GM19328 (cell line): ENCODE measurements around the gene MORN5.

ENCODE experiments used
- ATAC-seq: cut with Tn5 transposase; IDR thresholded peaks from one replicate; pipeline ENCODE4 v1.9.1; 2021; ENCODE audit warnings: mild to moderate bottlenecking, moderate library complexity; ENCODE audit not compliant: unreplicated experiment

Gene MORN5

DNA sequence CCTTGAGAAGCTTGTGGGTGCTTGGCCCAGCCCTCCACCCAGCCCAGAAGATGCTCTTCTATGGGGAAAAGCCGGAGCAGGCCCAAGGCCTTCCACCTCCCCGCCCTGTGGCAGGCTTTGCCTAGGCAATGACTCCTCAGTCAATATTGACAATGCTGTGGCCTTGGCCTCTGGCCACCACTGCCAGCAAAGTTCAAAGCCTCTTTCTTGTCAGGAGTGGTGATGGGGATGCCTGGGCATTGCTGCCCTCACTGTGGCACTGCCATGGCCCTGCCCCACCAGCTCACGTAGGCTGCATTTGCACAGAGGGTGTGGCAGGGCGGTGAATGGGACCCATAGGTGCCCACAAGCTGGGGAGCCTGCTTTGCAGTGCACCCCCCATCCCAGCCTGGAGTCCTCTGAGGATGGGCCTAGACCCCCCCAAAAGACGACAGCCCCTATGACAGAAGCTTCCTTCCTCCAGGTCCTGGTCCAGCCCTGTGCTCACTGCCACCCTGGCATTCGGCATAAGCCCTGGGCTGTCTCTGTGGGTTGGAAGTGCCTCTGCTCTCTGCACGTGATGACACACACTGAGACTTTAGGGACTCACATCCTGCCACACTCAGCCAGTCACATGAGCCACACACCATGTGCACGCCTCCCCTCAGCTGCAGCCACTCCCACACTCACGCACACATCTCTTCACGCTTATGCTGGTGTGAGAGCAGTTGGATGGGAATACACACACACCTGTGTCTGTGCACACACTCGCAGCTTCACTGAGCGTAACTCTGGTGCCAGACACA is 31.1 kb downstream of the MORN5 start:
- no peak for ATAC-seq

DNA sequence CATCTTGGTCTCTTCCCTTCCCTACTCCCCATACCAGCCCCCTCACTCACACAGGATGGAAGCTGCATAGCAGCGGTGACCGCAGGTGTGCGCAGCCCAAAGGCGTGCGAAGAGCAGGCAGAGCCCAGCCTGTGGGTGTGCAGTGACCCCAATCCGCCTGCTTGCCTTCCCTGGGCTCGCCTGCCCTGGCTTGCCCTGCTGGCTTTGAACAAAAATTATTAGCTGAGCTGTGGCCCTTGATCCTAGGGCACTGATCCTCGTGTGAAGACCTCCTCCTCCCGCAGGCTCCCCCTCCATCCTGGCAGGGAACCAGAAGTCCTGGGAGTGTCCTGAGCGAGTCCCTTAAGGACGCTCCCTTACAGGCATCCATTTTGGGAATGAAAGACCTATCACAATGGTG is 31.9 kb downstream of the MORN5 start:
- ATAC-seq = no peak

DNA sequence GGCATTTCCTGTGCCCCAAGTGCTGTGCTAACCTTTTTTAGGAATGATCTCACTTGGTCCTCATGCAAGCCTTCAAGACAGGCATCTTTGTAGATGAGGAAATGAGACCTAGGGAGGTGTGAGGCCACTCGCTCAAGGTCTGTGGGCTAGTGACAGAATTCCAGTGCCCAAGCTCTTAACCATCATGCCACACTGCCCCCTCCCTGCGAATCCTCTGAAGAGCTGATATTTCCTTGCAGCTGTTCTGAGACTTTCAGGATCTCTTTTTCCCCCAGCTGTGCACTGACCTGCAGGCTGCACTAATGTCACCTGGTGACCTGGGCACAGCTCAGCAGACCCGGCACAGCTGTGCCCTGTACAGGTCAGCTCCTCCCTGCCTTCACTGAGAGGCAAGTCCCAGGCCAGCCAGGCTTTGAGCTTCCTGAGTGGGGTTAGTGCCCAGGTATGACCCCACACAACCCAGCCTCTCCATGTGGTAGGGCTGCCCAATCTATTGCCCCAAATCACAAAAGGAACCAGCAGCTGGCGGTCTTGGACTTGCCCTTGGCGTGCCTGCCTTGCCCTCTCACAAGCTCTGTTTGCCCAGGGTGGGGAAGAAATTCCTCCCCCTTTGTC is 32.7 kb downstream of the MORN5 start:
- no peak for ATAC-seq

DNA sequence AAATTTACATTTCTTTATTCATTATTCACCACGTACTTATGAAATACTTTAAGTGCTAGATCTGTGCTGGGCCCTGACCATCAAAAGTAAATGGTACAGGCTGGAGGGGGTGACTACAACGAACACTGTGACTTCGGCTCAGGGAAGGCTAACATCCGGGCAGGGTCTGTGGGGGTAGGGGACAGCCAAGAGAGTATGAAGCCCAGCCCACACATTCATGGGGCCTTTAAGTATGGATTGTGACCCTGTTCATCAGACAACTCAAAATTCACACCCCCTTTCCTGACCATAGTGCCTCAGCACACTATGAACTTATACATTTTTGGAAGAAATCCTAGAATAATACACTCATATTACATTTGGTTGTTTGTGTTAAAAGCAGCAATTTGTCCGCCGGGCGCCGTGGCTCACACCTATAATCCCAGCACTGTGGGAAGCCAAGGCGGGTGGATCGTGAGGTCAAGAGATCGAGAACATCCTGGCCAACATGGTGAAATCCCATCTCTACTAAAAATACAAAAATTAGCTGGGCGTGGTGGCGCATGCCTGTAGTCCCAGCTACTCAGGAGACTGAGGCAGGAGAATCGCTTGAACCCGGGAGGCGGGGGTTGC is 33.3 kb downstream of the MORN5 start:
- ATAC-seq = no peak

DNA sequence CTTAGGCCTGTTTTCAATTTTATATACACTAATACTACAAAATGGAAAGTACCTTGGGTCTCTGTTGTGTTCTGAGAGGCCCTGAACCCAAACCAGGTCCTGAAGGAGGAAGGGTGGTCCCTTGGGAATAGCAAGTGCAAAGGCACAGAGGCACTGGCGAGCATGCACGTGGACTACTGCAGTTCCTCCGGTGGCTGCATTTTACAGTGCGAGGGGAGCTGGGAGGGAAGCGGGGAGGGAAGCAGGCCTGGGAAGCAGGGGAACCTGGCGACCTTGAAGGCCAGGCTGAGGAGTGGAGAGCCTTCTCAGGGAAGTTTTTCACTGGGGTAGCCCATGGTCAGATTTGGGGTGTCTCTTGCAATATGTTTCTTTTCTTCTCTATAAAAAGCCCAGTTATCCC is 33.9 kb downstream of the MORN5 start:
- no peak for ATAC-seq

DNA sequence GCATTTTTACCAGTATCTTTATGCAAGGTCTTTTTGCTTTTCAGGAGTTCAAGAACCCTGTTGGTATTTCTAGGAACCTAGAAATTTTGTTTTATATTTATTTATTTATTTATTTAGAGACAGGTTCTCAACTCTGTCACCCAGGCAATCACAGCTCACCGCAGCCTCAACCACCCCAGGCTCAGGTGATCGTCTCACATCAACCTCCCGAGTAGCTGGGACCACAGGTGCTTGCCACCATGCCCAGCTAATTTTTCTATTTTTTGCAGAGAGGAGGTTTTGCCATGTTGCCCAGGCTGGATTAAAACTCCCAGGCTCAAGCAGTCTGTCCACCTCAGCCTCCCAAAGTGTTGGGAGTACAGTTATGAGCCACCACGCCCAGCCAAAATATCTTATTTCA is 36.2 kb downstream of the MORN5 start:
- ATAC-seq = no peak

DNA sequence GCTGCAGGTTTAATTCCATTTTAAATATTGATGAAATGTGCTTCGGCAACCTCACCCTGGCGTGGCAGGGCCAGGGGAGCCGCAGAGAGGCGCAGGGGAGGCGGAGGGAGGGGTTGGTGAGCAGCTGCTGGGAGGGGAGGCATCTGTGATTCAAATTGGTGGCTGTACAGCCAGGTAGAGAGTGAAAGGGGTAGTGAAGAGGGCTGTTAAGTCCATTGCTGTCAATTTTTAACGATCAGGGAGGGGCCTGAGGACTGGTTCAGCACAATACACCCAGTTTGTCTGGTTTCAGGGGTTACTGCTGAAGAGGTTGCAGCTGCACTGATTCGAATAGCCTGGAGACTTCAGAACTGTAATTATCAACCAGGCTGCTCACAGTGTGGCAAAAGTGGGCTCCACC is 37.7 kb downstream of the MORN5 start:
- ATAC-seq = no peak

DNA sequence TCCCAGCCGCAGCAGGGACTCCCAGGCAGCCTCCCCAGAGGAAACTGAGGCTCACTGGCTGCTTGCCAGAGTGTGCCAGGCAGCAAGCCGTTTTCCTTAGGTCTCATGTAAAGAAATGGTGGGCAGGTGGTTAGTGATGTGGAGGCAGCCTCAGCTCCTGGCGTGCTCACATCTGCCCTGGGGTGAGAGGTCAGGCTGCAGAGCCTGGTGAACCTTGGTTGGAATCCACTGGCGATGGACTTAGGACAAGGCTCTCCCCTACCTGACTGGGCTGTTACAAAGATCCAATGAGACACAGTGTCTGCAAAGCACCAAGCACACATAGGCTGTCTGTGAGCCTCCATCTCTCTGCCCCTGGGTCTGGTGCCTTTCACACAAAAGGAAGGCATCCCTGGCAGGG is 38.2 kb downstream of the MORN5 start:
- ATAC-seq = no peak

DNA sequence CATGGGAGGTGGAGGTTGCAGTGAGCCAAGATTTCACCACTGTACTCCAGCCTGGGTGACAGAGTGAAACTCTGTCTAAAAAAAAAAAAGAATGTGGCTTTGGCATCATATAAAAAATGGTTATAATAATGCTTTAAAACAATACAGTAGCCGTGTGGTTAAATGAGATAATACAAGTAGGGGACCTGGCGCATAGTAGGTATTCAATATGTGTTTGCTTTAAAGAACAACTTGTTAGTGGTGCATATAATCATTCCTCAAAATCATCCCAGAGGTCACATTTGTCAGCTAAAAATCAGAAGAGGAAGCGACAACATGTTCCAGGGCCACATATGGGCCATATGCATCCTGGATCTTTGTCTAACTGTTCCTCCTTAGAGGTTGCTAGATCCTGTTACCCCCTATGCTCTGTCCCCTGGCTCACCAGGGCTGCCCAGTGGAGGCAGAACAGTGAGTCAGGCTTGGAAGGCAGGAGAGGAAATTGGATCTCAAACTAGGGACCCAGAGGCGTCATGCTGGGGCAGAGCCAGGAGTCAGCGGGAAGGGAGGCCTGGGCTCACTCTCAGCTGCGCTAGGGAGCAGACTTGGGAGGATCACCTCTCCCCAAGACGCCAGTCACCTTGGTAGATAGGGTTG is 41.4 kb downstream of the MORN5 start:
- ATAC-seq = no peak

DNA sequence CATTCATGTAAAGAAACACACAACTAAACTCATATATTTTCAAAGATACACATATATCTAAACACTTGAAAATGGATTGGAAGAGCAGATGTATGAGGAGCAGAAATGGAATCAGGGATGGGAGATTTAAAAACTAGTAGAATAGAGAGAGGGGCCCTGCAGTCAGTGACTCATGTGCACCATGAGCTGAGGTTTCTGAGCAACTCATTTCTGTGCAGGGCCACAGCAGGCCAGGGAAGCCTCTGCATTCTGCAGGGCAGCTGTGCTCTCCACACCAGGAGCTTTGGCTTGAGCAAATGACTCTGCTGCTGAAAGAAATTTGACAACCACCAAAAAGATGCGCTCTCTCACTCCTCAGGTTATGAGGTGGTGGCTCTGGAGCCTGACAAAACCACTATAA is 41.9 kb downstream of the MORN5 start:
- no peak for ATAC-seq

DNA sequence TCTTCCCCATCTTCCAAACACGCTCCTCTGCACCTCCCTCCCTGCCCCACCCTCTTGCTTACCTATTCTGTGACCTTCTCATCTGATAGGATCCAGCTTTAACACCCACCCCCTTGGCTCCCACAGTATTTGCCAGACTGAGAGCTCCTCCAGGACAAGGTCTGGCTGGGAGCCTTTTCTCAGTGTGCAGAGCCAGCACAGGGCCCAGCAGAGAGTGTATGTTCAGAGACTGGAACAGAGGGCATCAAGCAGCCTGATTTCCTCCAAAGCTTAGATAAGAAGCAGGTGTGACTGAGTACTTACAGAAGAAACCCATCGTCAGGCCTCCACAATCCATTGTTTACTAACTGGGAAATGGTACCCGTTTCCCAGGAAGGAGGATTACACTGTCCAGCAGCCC is 42.4 kb downstream of the MORN5 start:
- ATAC-seq = no peak

DNA sequence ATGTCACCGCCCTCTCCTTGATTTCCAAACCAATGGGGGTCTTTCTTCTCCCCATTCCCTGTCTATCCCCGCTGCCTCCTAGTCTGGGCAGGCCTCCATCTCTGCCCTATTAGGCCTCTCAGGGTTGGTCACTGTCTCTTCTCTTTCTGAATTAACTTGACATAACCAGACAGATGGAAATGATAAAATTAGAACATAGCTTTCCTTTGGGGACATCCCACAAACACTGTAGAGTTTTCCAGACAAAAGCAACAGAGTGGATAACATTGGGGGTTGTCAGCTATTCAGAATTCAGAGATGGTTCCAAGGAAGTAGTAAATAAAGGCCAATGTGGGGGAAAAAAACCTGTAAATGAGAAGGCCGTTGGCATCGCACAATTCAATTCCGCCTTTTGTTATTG is 44.3 kb downstream of the MORN5 start:
- no peak for ATAC-seq

DNA sequence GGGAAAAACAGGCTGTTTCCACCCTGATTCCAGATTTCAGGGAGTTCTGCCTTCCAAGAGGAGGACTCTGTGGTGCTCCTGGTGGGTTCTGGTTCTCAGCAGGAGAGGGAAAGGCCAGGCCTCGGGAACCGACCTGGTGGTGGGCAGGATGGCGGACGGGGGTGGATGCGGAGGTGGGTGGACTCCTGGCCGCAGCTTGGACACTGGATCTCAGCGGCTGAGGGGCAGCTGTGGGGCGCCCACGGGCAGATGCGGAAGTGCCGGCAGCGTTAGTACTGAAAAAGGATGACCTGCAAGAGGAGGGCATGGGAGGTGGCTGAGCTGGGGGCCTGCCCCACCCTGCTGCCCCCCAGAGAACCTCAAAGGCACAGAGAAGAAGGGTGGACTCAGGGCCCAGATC is 44.8 kb downstream of the MORN5 start:
- ATAC-seq = no peak

DNA sequence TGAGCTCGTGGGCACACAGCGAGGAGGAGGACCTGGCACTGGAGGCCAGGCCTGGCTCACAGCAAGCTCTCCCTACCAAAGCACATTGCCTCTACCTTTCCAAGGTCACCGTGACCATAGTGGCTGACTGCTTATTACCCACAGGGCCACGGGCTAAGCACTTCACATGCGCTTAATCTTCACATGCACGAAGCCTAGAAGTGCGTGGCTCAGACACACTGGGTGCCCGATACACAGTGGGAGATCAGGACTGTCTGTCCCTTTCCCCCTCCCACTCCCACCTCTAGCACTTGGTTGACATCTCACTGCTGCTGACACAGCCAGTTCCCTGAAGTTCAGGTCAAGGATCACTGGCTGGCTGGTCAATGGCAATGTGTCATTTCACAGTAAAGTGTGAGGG is 45.5 kb downstream of the MORN5 start:
- ATAC-seq = no peak

DNA sequence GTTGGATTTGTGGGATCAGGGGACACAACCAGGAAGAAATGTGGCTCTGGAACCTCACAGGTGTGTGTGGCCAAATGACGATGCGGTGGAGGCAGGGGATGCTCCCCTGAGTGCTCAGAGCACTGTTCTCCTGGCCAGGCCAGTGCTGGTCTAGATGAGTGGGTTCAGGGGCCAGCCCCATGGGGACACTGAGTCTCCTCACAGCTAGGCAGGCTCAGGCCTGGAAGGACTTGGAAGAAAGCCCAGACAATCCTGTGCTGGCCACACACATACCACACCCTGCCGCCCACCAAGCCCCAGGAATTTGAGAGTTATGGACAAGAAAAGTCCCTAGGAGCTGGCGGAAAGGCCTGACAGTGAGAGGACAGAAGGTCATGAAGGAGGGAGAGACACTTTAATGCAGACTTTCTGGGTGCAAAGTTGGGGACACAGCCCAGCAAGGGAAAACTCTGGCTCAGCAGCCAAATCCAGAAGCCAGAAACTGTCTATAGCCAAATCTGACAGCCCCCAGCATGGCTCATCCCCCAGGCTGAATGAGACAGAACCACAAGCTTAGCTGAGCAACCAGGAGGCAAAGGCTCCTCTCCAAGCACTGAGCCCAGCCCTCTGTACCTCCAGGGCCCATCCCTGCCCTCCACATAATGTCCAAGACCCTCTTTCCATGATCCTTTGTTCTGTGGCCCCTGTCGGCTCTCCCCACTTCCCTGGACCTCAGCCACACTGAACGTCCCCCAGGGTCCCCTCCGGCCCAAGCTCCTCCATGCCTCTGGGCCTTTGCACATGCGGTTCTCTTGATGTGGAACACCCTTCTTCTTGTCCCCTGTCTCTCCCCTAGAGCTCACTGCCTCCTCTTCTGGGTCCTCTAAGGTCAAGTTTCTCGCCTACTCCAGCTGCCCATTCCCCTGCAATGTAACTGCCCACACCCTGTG is 46.7 kb downstream of the MORN5 start:
- no peak for ATAC-seq

DNA sequence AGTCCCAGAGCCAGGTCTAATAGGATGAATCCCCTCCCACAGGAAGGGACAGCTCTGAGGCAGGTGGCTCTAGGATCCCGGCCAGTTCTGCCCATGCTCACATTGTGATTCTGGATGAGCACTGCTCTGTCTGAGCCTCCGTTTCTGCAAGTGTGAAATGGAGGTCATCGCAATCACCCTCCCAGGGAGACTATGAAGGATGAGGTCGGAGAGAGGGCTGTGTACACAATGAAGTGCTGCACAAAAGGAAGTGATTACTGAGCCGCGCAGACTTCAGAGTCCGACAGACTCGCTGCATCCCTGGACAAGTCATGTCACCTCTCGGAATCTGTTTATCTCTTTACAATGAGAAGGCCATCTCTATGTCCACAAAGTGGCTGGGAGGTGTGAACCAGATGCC is 47.4 kb downstream of the MORN5 start:
- ATAC-seq = no peak

DNA sequence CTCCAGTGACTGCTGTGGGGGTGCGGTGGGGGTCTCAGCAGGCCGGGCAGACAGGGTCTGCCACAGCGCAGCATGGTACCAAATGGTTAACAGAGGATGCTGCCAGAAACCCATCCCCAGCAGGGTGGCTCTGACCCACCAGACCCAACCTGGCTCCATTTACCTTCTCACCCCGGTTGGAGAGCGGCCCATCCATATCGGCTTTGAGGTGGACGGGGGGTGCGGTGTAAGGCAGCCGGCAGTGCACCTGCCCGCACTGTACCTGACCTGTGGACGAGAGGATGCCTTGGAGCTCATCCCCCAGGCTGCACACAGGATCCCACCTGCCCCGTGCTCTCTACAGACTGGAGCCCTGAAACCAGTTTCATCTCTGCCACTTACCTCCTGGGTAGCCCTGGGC is 49.7 kb downstream of the MORN5 start:
- no peak for ATAC-seq

DNA sequence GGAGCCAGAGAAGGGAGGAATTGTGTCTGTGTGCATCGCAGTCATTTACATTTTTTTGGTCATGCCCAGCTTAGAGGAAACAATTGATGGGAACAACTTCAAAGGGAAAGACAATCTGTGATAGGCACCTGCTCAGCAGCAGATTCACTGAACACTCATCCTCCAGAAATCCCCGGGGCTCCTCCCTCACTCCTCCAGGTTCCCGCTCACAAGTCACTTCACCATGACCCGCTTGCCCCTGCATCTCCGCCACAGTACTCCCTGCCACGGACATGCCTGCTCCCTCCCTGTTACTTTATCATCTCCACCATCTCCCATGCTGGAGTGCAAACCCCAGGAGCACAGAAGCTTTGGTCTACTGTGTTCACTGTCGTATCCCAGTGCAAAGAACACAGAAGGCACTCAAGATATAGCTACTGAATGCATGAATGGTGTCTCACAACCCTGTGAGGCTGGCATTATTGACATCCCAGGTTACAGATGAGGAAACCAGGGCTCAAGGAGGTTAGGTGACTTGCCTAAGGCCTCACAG is 52.8 kb downstream of the MORN5 start:
- ATAC-seq = no peak

DNA sequence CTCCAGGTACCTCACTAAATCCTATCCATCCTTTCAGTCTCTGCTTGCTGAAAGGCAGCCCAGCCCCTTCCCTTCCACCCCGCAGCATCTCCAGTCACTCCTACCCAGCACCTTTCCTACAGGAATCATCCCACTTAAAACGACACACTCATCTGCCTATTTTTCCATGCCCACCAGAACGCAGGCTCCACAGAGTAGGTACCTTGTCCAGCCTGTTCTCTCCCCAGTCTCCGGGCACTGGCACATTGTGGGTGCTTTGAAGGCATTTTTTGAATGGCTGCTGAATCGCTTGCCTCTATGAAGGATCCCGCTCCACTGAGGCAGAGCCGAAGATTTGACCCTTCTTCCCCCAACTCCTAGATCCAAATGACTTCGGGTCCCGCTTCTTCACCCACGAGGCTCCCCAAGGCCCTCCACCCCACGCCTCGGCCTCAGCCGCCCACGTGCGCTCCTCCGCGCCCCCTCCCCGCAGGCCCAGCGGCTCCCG is 53.4 kb downstream of the MORN5 start:
- no peak for ATAC-seq

DNA sequence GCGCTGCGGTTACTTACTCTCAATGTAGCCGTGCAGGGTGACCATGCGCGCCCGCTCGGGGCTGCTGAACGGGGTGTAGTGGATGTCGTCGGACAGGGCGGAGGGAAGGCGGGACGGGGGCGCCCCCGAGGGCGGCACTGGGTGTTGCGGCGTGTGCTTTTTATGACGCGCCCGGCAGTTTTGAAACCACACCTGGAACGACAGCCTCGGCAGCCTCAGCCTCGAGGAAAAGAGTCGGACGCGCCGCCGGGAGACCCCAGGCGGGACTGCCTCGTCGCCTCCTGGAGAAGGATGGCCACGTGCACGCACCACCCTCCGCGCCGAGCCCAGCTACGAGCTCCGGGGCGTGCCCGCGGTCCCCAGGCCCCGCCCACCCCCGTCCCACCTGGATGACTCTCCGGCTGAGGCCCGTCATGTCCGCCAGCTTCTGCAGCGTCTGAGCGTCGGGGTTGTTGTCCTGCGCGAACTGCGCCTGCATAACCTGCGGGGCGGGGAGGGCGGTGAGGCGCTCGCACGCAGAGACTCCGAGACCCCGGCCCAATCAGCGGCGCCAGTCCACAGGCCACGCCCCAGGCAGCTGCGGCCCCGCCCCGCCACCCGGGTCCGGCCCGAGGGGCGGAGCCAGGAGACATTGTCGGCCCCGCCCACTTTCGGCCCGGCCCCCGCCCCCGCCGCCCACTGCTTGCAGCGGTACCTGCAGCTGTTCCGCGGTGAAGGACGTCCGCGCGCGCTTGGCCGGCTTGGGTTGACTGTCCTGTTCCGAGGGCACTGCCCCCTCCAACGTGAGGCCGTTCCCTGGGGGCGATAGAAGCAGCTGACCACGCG is 54.1 kb downstream of the MORN5 start:
- peak; percentile 46 for ATAC-seq
